A549 (cell line): ENCODE results near the gene INKA2. TPM values are rescaled to one million over a fixed set of nuclear protein-coding genes. Genes with fewer than 3 reads are reported as not detected.
A peak's percentile ranks its signal among the peaks of the same experiment; 100 is the strongest.

Source experiments
- ATAC-seq, 2 experiments: fragments of 200-7000 bp in 1 of 2; fragments of >200 bp in 1 of 2; cut with Nextera tagmentation in 1 of 2; cut with Tn5 transposase in 1 of 2; 3 replicates each; pipeline versions ENCODE4 v1.8.0 to v1.9.1; 2018 to 2020; ENCODE audit warnings: mild to moderate bottlenecking in 1 of 2, moderate library complexity in 1 of 2
- CTCF ChIA-PET: fragments of 300-600 bp; sonication (Branson Sonifier 250); formaldehyde crosslinking; extraction: SDS; loops from one replicate; lab custom pipeline; 2021; ENCODE audit warnings: antibody characterized with exemption, inconsistent platforms; lab: Yijun Ruan, JAX
- POLR2A ChIA-PET: fragments of 350-600 bp; formaldehyde crosslinking; extraction: SDS; loops from one replicate; lab custom pipeline; 2021; ENCODE audit warnings: antibody characterized with exemption, inconsistent platforms; lab: Yijun Ruan, JAX
- DNase-seq, 2 experiments: peaks; one replicate each; pipeline versions ENCODE4 v3.0.0 to v3.0.0-alpha.2; 2011 to 2016; ENCODE audit warnings: low read depth in 1 of 2, low spot score in 1 of 2
- FAIRE-seq: peaks from 2 replicates; lab custom pipeline; 2011; peaks lifted over from hg19 to GRCh38; lab: Jason Lieb, UNC
- H3K27ac ChIP-seq, 2 experiments: fragments of >200 bp; sonication (Bioruptor Twin); formaldehyde crosslinking; 3 replicates each; pipeline ENCODE4 v1.5.1; 2016 to 2017
- H3K4me1 ChIP-seq: fragments of >200 bp; sonication (Bioruptor Twin); formaldehyde crosslinking; 3 replicates; pipeline ENCODE4 v1.6.1; 2016
- H3K4me2 ChIP-seq: fragments of >200 bp; sonication (Bioruptor Twin); formaldehyde crosslinking; 3 replicates; pipeline ENCODE4 v1.6.1; 2016
- H3K4me3 ChIP-seq: fragments of >200 bp; sonication (Bioruptor Twin); formaldehyde crosslinking; 3 replicates; pipeline ENCODE4 v1.5.1; 2016
- H3K9me3 ChIP-seq: fragments of >200 bp; sonication (Bioruptor Twin); formaldehyde crosslinking; 3 replicates; pipeline ENCODE4 v1.6.1; 2016
- ATOH8 ChIP-seq: fragments of 250-450 bp; sonication (Bioruptor Pico); IDR thresholded peaks from 2 replicates; pipeline ENCODE4 v1.5.0; 2020; ENCODE audit warnings: low read depth, mild to moderate bottlenecking, moderate library complexity
- CBX8 ChIP-seq: fragments of 200-600 bp; sonication (generic); IDR thresholded peaks from 2 replicates; pipeline ENCODE4 v1.6.1; 2016
- E2F6 ChIP-seq: IDR thresholded peaks from 2 replicates; pipeline ENCODE4 v1.6.1; 2012; ENCODE audit warnings: low read depth, borderline replicate concordance
- EHF ChIP-seq: fragments of 250-450 bp; sonication (Bioruptor Pico); IDR thresholded peaks from 2 replicates; pipeline ENCODE4 v1.5.0; 2020; ENCODE audit warnings: mild to moderate bottlenecking
- EHMT2 ChIP-seq: fragments of 200-600 bp; sonication (generic); IDR thresholded peaks from 2 replicates; pipeline ENCODE4 v1.6.1; 2016; ENCODE audit warnings: antibody characterized with exemption, low read depth, mild to moderate bottlenecking, moderate library complexity
- ELK1 ChIP-seq: fragments of 150-350 bp; IDR thresholded peaks from 2 replicates; pipeline ENCODE4 v1.6.1; 2014; ENCODE audit warnings: low read depth, mild to moderate bottlenecking, low read length
- EP300 ChIP-seq, 2 experiments: fragments of >200 bp; sonication (Bioruptor Twin); formaldehyde crosslinking; IDR thresholded peaks; 2 replicates in 1 of 2; 3 replicates in 1 of 2; pipeline ENCODE4 v1.6.1; 2016 to 2017
- FOSB ChIP-seq: fragments of 250-450 bp; sonication (Bioruptor Pico); IDR thresholded peaks from 2 replicates; pipeline ENCODE4 v1.5.0; 2020; ENCODE audit warnings: mild to moderate bottlenecking, moderate library complexity
- FOSL2 ChIP-seq, 2 experiments: fragments of 450-650 bp in 1 of 2; fragments of >200 bp in 1 of 2; sonication (Bioruptor Twin) in 1 of 2; formaldehyde crosslinking; IDR thresholded peaks; 2 replicates each; pipeline versions ENCODE4 v1.5.0 to v1.6.1; 2016 to 2020; ENCODE audit warnings: mild to moderate bottlenecking in 1 of 2, moderate library complexity in 1 of 2
- FOXS1 ChIP-seq: fragments of 250-450 bp; sonication (Bioruptor Pico); IDR thresholded peaks from 2 replicates; pipeline ENCODE4 v1.5.0; 2020; ENCODE audit warnings: mild to moderate bottlenecking, moderate library complexity
- KDM1A ChIP-seq: fragments of 200-600 bp; sonication (generic); IDR thresholded peaks from 2 replicates; pipeline ENCODE4 v1.6.1; 2016; ENCODE audit warnings: low read depth, mild to moderate bottlenecking
- KDM5A ChIP-seq: fragments of 200-600 bp; sonication (generic); IDR thresholded peaks from 2 replicates; pipeline ENCODE4 v1.6.1; 2016; ENCODE audit warnings: antibody characterized with exemption, mild to moderate bottlenecking
- MAX ChIP-seq: IDR thresholded peaks from 2 replicates; pipeline ENCODE4 v1.6.1; 2012
- MAZ ChIP-seq: fragments of 150-350 bp; IDR thresholded peaks from 2 replicates; pipeline ENCODE4 v1.6.1; 2014; ENCODE audit warnings: antibody characterized with exemption, low read depth, low read length, borderline replicate concordance
- NFE2L2 ChIP-seq: fragments of 150-350 bp; conservative IDR thresholded peaks from 2 replicates; pipeline ENCODE4 v1.6.1; 2014; ENCODE audit warnings: low read length
- NR3C1 ChIP-seq: fragments of >200 bp; sonication (Bioruptor Twin); formaldehyde crosslinking; IDR thresholded peaks from 3 replicates; pipeline ENCODE4 v1.6.1; 2017
- PHF8 ChIP-seq: fragments of 200-600 bp; sonication (generic); IDR thresholded peaks from 2 replicates; pipeline ENCODE4 v1.6.1; 2016; ENCODE audit warnings: low read depth, mild to moderate bottlenecking, antibody characterized with exemption, moderate library complexity, borderline replicate concordance
- POLR2A ChIP-seq: IDR thresholded peaks from 2 replicates; pipeline ENCODE4 v1.6.1; 2012; ENCODE audit warnings: mild to moderate bottlenecking, low read length
- POLR2AphosphoS2 ChIP-seq: conservative IDR thresholded peaks from 2 replicates; pipeline ENCODE4 v1.6.1; 2012; ENCODE audit warnings: low read length, improper control_type of control experiment, inconsistent platforms
- RAD21 ChIP-seq, 2 experiments: fragments of >200 bp in 1 of 2; sonication (Bioruptor Twin) in 1 of 2; formaldehyde crosslinking in 1 of 2; IDR thresholded peaks in 1 of 2; conservative IDR thresholded peaks in 1 of 2; 2 replicates in 1 of 2; 3 replicates in 1 of 2; pipeline ENCODE4 v1.6.1; 2012 to 2018; ENCODE audit warnings: inconsistent platforms in 1 of 2
- REST ChIP-seq: fragments of 200-600 bp; sonication (generic); IDR thresholded peaks from 2 replicates; pipeline ENCODE4 v1.6.1; 2016; ENCODE audit warnings: antibody characterized with exemption, mild to moderate bottlenecking, moderate library complexity
- RFX5 ChIP-seq: fragments of 450-650 bp; IDR thresholded peaks from 2 replicates; pipeline ENCODE4 v1.7.1; 2014; ENCODE audit warnings: antibody characterized with exemption, mild to moderate bottlenecking, moderate library complexity
- RNF2 ChIP-seq: fragments of 200-600 bp; sonication (generic); IDR thresholded peaks from 2 replicates; pipeline ENCODE4 v1.6.1; 2016; ENCODE audit warnings: low read depth, mild to moderate bottlenecking, antibody characterized with exemption, moderate library complexity, borderline replicate concordance
- SMC3 ChIP-seq: fragments of >200 bp; sonication (Bioruptor Twin); formaldehyde crosslinking; IDR thresholded peaks from 3 replicates; pipeline ENCODE4 v1.6.1; 2018; ENCODE audit warnings: inconsistent platforms
- SREBF2 ChIP-seq: fragments of 450-650 bp; IDR thresholded peaks from 2 replicates; pipeline ENCODE4 v1.6.1; 2014; ENCODE audit warnings: mild to moderate bottlenecking, moderate library complexity
- TFCP2L1 ChIP-seq: fragments of 250-450 bp; sonication (Bioruptor Pico); IDR thresholded peaks from 2 replicates; pipeline ENCODE4 v1.5.0; 2021; ENCODE audit warnings: mild to moderate bottlenecking
- TP53 ChIP-seq: fragments of 250-450 bp; sonication (Bioruptor Pico); IDR thresholded peaks from 2 replicates; pipeline ENCODE4 v1.5.0; 2021; ENCODE audit warnings: mild to moderate bottlenecking, moderate library complexity
- USF2 ChIP-seq: fragments of 450-650 bp; IDR thresholded peaks from 2 replicates; pipeline ENCODE4 v1.6.1; 2014; ENCODE audit warnings: antibody characterized with exemption
- ZFP36 ChIP-seq: fragments of 450-650 bp; IDR thresholded peaks from 2 replicates; pipeline ENCODE4 v1.6.1; 2014; ENCODE audit warnings: borderline replicate concordance; ENCODE audit not compliant: partially characterized antibody
- ZNF302 ChIP-seq: fragments of 250-450 bp; sonication (Bioruptor Pico); IDR thresholded peaks from 2 replicates; pipeline ENCODE4 v1.9.0; 2021; ENCODE audit warnings: inconsistent platforms, mild to moderate bottlenecking, moderate library complexity
- ZSCAN20 ChIP-seq: fragments of 250-450 bp; sonication (Bioruptor Pico); IDR thresholded peaks from 2 replicates; pipeline ENCODE4 v1.8.0; 2022; ENCODE audit warnings: mild to moderate bottlenecking, moderate library complexity
- WGBS: methylation state at CpG from one replicate; pipeline ENCODE4 v1.1.6; 2017; ENCODE audit errors: missing lambda C conversion rate; 5-methylcytosine and 5-hydroxymethylcytosine counted together
- polyA plus RNA-seq, 4 experiments: library from polyadenylated mRNA; depleted of rRNA in 3 of 4; stranded (reverse); fragments of >200 nt; fragmentation: RNase III in 1 of 4; extraction: RNeasy Plus Mini Kit Qiagen cat#74134 plus additional on column Dnase treatment in 1 of 4; gene quantifications; 2 replicates in 3 of 4; 3 replicates in 1 of 4; pipeline ENCODE4 v1.2.3, GENCODE V29; 2011 to 2017

Gene INKA2
- polyA plus RNA-seq, 2 of the 4 experiments (the other 2 are of a cell fraction): 1.2 to 1.3 TPM

- Histone ChIP-seq H3K4me1 (peaks cover 13% of the 10 kb centered on the region; the same call in 2 of the 3 replicates), H3K4me2 (peak overlapping the region; percentile 99), H3K9me3 (no peaks in the 10 kb centered on the region), H3K4me3 (peak overlapping the region; percentile 83), H3K27ac (peak overlapping the region; percentile 94 to 100)
- FAIRE-seq (no peak), DNase-seq (peak; percentile 41 to 46), ATAC-seq (peak; percentile 71 to 76)
- 0% methylated on average over 12 of the region's 12 CpGs for WGBS
- ChIA-PET CTCF (interaction anchor here (0.7 to 2.6 kb wide), 11 partner anchors 11 to 281 kb away, joined by 3 to 18 read pairs (median 3); partner anchors contain the start of gene C1orf162), POLR2A (interaction anchor here (0.7 to 1.3 kb wide), 4 partner anchors 16 to 247 kb away, joined by 3 to 12 read pairs (median 5); partner anchors contain the start of gene INKA2)
- no peak for TF ChIP-seq KDM5A
- no peak for TF ChIP-seq FOSB (CRISPR knock-in tag)
- TF ChIP-seq CBX8: no peak
- TF ChIP-seq ATOH8 (CRISPR knock-in tag): no peak
- TF ChIP-seq ELK1: no peak
- no peak for TF ChIP-seq SMC3
- no peak for TF ChIP-seq TP53 (CRISPR knock-in tag)
- no peak for TF ChIP-seq POLR2AphosphoS2
- TF ChIP-seq ZFP36: no peak
- TF ChIP-seq POLR2A: no peak
- TF ChIP-seq MAZ: no peak
- TF ChIP-seq EHMT2: no peak
- TF ChIP-seq ZNF302 (CRISPR knock-in tag): no peak
- no peak for TF ChIP-seq MAX
- no peak for TF ChIP-seq RNF2
- TF ChIP-seq FOSL2 (IDR thresholded peaks at IDR 0.05): no peak
- TF ChIP-seq FOSL2 (CRISPR knock-in tag; IDR thresholded peaks at IDR 0.05): no peak
- no peak; the same call in 1 of the 2 replicates for TF ChIP-seq PHF8
Observed at GRCh38 chr1:111754984-111755330, 15.8 kb upstream of the INKA2 start.

- DNase-seq (no peak), FAIRE-seq (no peak), ATAC-seq (no peak)
- Histone ChIP-seq H3K4me1 (peaks cover 9% of the 10 kb centered on the region; the same call in 2 of the 3 replicates), H3K4me2 (no peak overlapping the region), H3K9me3 (no peaks in the 10 kb centered on the region), H3K27ac (no peak overlapping the region), H3K4me3 (no peak overlapping the region)
- POLR2A ChIA-PET: interaction anchor here (1.4 kb wide), 1 partner anchor 13 kb away, joined by 3 read pairs; the partner anchor contains the start of gene INKA2
- CTCF ChIA-PET: interaction anchor here (1.8 to 2.1 kb wide), 2 partner anchors 244 to 270 kb away, joined by 6 read pairs; no protein-coding TSS in a partner anchor
- WGBS: 17% methylated on average over 2 of the region's 2 CpGs
- TF ChIP-seq NR3C1 (no peak), E2F6 (no peak), EP300 (IDR thresholded peaks at IDR 0.05) (no peak), NFE2L2 (no peak), USF2 (no peak), TP53 (CRISPR knock-in tag) (no peak), RAD21 (conservative IDR thresholded peaks at IDR 0.05 in 1 of 2, IDR thresholded peaks at IDR 0.05 in 1 of 2) (no peak), CBX8 (no peak), SREBF2 (no peak), EHF (CRISPR knock-in tag) (no peak), RFX5 (no peak), REST (no peak), FOXS1 (CRISPR knock-in tag) (no peak), MAZ (no peak), ZSCAN20 (no peak), POLR2A (no peak), KDM1A (no peak), TFCP2L1 (CRISPR knock-in tag) (no peak)
Observed at GRCh38 chr1:111751906-111752575, 12.8 kb upstream of the INKA2 start.
